ENCODE data around the gene CXCL11. TPM values are rescaled to one million over a fixed set of nuclear protein-coding genes. Genes with fewer than 3 reads are reported as not detected.
A peak's percentile ranks its signal among the peaks of the same experiment; 100 is the strongest.

Gene CXCL11
- total and polyA plus RNA-seq, 2 experiments from 2014 or later, result 0.81 to 1.9 TPM

GRCh38 chr4:76002176-76002575, 33.7 kb downstream of the CXCL11 start:
- Histone ChIP-seq H3K79me2 (replicated peaks; ENCODE audit: insufficient read depth) (no peaks in the 10 kb centered on the region), H3K4me2 (no peak overlapping the region), H3K4me1 (ENCODE audit: insufficient read depth) (no peaks in the 10 kb centered on the region), H3K27ac (ENCODE audit: low read depth) (no peak overlapping the region), H2AFZ (peak overlapping the region; percentile 45), H3K36me3 (ENCODE audit: insufficient read depth) (no peaks in the 10 kb centered on the region), H3K9me2 (ENCODE audit: insufficient read depth) (peaks cover 9% of the 10 kb centered on the region; the same call in 1 of the 2 replicates), H3F3A (replicated peaks; ENCODE audit: low read depth) (no peaks in the 10 kb centered on the region), H3K27me3 (ENCODE audit: insufficient read depth) (no peaks in the 10 kb centered on the region), H3K4me3 (no peak overlapping the region), H4K20me1 (replicated peaks; ENCODE audit: insufficient read depth) (no peaks in the 10 kb centered on the region)
- DNase-seq (ENCODE audit: low spot score), result no peak
- no peak overlapping the region for H3K27ac Mint-ChIP-seq
- no peaks in the 10 kb centered on the region for H3K4me1 Mint-ChIP-seq
- no peak overlapping the region for H3K4me3 Mint-ChIP-seq
- ATAC-seq, result no peak
- TF ChIP-seq, protein P1, sequence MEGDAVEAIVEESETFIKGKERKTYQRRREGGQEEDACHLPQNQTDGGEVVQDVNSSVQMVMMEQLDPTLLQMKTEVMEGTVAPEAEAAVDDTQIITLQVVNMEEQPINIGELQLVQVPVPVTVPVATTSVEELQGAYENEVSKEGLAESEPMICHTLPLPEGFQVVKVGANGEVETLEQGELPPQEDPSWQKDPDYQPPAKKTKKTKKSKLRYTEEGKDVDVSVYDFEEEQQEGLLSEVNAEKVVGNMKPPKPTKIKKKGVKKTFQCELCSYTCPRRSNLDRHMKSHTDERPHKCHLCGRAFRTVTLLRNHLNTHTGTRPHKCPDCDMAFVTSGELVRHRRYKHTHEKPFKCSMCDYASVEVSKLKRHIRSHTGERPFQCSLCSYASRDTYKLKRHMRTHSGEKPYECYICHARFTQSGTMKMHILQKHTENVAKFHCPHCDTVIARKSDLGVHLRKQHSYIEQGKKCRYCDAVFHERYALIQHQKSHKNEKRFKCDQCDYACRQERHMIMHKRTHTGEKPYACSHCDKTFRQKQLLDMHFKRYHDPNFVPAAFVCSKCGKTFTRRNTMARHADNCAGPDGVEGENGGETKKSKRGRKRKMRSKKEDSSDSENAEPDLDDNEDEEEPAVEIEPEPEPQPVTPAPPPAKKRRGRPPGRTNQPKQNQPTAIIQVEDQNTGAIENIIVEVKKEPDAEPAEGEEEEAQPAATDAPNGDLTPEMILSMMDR (conservative IDR thresholded peaks at IDR 0.05; ENCODE audit: low read depth in 2 of 2), result no peak
- no peak for TF ChIP-seq NANOG (IDR thresholded peaks at IDR 0.05; ENCODE audit: borderline replicate concordance)
- TF ChIP-seq, protein P2, sequence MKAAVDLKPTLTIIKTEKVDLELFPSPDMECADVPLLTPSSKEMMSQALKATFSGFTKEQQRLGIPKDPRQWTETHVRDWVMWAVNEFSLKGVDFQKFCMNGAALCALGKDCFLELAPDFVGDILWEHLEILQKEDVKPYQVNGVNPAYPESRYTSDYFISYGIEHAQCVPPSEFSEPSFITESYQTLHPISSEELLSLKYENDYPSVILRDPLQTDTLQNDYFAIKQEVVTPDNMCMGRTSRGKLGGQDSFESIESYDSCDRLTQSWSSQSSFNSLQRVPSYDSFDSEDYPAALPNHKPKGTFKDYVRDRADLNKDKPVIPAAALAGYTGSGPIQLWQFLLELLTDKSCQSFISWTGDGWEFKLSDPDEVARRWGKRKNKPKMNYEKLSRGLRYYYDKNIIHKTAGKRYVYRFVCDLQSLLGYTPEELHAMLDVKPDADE (IDR thresholded peaks at IDR 0.05), result no peak
- TF ChIP-seq EZH2phosphoT487 (IDR thresholded peaks at IDR 0.05; ENCODE audit: unreplicated experiment), result no peak
- TF ChIP-seq ZNF331 (CRISPR knock-in tag; IDR thresholded peaks at IDR 0.05; ENCODE audit: low read depth), result no peak
- TF ChIP-seq EZH2 (IDR thresholded peaks at IDR 0.05; ENCODE audit: low read depth, unreplicated experiment), result no peak
- TF ChIP-seq STAT1 (IDR thresholded peaks at IDR 0.05; ENCODE audit: unreplicated experiment), result no peak
- TF ChIP-seq ZNF462 (CRISPR knock-in tag; IDR thresholded peaks at IDR 0.05), result no peak
- no peak for TF ChIP-seq JUNB (IDR thresholded peaks at IDR 0.05; ENCODE audit: unreplicated experiment)
- no peak for TF ChIP-seq CREB1 (CRISPR knock-in tag; IDR thresholded peaks at IDR 0.05; ENCODE audit: low read depth)
- TF ChIP-seq, protein P3, sequence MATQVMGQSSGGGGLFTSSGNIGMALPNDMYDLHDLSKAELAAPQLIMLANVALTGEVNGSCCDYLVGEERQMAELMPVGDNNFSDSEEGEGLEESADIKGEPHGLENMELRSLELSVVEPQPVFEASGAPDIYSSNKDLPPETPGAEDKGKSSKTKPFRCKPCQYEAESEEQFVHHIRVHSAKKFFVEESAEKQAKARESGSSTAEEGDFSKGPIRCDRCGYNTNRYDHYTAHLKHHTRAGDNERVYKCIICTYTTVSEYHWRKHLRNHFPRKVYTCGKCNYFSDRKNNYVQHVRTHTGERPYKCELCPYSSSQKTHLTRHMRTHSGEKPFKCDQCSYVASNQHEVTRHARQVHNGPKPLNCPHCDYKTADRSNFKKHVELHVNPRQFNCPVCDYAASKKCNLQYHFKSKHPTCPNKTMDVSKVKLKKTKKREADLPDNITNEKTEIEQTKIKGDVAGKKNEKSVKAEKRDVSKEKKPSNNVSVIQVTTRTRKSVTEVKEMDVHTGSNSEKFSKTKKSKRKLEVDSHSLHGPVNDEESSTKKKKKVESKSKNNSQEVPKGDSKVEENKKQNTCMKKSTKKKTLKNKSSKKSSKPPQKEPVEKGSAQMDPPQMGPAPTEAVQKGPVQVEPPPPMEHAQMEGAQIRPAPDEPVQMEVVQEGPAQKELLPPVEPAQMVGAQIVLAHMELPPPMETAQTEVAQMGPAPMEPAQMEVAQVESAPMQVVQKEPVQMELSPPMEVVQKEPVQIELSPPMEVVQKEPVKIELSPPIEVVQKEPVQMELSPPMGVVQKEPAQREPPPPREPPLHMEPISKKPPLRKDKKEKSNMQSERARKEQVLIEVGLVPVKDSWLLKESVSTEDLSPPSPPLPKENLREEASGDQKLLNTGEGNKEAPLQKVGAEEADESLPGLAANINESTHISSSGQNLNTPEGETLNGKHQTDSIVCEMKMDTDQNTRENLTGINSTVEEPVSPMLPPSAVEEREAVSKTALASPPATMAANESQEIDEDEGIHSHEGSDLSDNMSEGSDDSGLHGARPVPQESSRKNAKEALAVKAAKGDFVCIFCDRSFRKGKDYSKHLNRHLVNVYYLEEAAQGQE (IDR thresholded peaks at IDR 0.05; ENCODE audit: unreplicated experiment), result no peak
- no peak for TF ChIP-seq ZNF114 (CRISPR knock-in tag; IDR thresholded peaks at IDR 0.05)
- no peak for TF ChIP-seq POLR2AphosphoS5 (IDR thresholded peaks at IDR 0.05; ENCODE audit: low read depth)
- no peaks in the 10 kb centered on the region for H3K36me3 Mint-ChIP-seq (ENCODE audit: low read depth)
- no peaks in the 10 kb centered on the region for H3K9me3 Mint-ChIP-seq
- peaks cover 6% of the 10 kb centered on the region for H3K27me3 Mint-ChIP-seq (ENCODE audit: insufficient read depth, low read depth, poor library complexity)
